ENCODE results near the gene TACC3.

- TF ChIP-seq EGR1 (IDR thresholded peaks at IDR 0.05): no peak
- TF ChIP-seq USF1 (IDR thresholded peaks at IDR 0.05): no peak
- TF ChIP-seq CEBPB (IDR thresholded peaks at IDR 0.05): no peak
- TF ChIP-seq MAX (IDR thresholded peaks at IDR 0.05): no peak
- TF ChIP-seq EP300 (IDR thresholded peaks at IDR 0.05; ENCODE audit: borderline replicate concordance): no peak
- TF ChIP-seq RAD21 (IDR thresholded peaks at IDR 0.05; ENCODE audit: low read depth): no peak
- no peak for TF ChIP-seq TEAD4 (IDR thresholded peaks at IDR 0.05)
- TF ChIP-seq YY1 (IDR thresholded peaks at IDR 0.05; ENCODE audit: low read depth): no peak
- TF ChIP-seq REST (IDR thresholded peaks at IDR 0.05; ENCODE audit: low read depth): no peak
Observed at GRCh38 chr4:1753697-1754311, 32.5 kb downstream of the TACC3 start.
